Measurements from ENCODE around the gene CDK5RAP2.

DNA sequence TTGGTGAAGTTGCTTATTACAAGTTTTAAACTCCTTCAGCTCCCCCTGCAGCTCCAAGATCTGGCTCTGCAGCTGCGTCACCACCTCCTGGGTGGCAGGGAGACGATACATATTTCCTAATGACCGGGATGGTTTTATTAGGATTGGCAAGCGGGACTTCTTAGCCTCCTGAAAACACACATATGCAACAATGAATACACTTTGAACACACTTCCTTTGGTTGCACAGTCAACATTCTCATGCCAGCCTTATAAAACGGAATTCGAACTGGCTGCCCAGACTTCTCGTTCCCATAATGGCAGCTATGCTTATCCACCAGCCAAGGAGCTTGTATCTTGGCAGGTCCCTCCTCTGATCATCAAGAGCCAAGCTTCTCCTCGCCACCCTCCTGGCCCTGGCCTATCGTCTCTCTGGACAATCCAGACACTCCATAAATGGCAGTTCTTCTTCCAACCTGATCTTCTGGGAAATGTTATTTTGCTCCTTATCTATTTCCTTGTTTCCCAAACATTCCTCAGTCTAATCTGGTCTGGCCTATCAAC is 131.9 kb downstream of the CDK5RAP2 start:
- no peak for TF ChIP-seq CTCF (IDR thresholded peaks at IDR 0.05)
- no peak for TF ChIP-seq POLR2A (IDR thresholded peaks at IDR 0.05)
- TF ChIP-seq EP300 (IDR thresholded peaks at IDR 0.05) = no peak
